GM10266 (cell line): ENCODE measurements around the gene KCNG2.

ENCODE experiments used
- DNase-seq: peaks from one replicate; pipeline ENCODE4 v3.0.0; 2012; ENCODE audit errors: extremely low spot score
- TF ChIP-seq, protein P1 (sequence below): IDR thresholded peaks from 2 replicates; pipeline ENCODE4 v1.5.1; 2012; ENCODE audit warnings: mild to moderate bottlenecking, low read depth; ENCODE audit not compliant: control insufficient read depth, insufficient read depth; ENCODE audit errors: missing control alignments

The KCNG2 gene

DNA sequence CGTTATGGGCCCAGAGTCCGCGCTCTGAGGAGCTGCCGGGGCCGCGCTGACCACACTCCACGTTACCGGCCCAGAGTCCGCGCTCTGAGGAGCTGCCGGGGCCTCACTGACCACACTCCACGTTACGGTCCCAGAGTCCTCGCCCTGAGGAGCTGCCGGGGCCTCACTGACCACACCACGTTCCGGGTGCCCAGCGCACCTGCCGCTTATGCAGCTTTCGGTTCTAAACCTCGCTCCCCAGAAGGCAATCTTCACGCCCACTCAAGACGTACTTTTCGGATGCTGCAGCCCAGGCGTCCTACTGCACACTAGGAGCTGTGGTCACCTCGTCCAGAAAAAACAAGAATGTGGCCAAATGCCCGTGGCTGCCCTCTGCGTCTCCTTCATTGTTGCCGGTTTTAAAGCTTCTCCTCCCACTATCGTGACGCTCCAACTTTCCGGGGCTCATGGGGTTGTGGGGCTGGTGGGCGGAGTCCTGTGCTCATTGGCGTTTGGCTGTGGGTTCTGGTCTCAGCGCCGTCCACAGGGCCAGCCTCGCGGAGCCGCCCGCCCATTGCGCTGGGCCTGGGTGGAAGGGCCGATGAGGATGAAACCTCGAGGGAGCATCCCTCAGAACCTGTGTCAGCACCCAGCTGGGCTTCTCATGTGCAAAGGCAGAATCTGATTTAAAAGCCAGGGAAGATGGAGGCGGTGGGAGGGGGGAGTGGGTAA is 11.9 kb downstream of the KCNG2 start:
- TF ChIP-seq, protein P1, sequence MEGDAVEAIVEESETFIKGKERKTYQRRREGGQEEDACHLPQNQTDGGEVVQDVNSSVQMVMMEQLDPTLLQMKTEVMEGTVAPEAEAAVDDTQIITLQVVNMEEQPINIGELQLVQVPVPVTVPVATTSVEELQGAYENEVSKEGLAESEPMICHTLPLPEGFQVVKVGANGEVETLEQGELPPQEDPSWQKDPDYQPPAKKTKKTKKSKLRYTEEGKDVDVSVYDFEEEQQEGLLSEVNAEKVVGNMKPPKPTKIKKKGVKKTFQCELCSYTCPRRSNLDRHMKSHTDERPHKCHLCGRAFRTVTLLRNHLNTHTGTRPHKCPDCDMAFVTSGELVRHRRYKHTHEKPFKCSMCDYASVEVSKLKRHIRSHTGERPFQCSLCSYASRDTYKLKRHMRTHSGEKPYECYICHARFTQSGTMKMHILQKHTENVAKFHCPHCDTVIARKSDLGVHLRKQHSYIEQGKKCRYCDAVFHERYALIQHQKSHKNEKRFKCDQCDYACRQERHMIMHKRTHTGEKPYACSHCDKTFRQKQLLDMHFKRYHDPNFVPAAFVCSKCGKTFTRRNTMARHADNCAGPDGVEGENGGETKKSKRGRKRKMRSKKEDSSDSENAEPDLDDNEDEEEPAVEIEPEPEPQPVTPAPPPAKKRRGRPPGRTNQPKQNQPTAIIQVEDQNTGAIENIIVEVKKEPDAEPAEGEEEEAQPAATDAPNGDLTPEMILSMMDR, result no peak
- DNase-seq, result no peak

DNA sequence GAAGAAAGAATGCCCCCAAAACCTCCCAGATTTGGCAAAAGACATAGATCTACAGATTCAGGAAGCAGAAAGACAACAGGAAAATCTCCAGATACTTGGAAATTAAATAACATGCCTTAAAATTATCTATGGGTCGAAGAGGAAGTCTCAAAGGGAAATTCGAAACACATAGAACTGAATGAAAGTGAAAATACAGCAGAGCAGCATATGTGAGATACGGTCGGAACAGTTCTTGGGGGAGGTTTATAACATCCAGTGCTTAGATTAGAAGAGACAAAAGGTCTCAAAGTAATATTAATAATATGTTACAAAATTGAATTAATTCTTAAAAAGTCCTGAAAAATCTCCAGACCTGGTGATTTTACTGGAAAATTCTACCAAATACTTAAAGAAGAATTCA is 14.3 kb downstream of the KCNG2 start:
- TF ChIP-seq, protein P1, result no peak
- DNase-seq, result no peak

DNA sequence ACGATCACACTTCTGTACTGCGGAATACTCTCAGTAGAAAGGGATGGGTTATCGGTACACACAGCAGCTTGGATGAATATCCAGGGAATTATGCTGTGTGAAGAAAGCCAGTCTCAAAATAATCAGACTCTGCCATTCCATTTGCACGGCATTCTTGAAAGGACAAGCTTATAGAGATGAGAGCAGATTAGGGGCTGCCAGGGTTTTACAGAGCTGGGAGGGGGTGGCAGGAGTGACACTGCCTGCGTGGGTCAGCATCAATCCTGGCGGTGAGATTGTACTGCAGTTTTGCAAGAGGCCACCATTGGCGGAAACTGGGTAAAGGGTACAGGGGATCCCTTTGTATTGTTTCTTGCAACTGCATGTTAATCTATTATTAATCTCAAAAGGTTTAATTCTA is 16.6 kb downstream of the KCNG2 start:
- DNase-seq, result no peak
- TF ChIP-seq, protein P1, result no peak

DNA sequence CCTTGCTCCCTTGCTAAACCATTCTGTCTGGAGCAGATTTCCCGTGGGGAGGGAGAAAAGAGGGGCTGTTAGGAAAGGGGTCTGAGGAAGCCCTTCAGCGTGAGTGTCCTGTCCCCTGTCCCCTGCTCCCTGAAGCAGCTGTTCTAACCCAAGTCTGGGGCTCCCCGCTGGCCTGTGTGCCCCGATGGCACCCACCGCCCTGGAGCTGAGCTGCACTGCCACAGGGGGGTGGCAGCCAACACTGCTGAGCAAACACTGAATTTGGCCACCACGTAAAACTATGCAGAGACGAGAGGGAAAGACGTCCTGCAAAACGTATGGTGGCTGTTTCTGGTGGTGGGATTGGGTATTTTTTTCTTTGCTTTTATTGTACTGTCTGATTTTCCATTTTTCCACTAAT is 17.9 kb downstream of the KCNG2 start:
- TF ChIP-seq, protein P1, result no peak
- no peak for DNase-seq

DNA sequence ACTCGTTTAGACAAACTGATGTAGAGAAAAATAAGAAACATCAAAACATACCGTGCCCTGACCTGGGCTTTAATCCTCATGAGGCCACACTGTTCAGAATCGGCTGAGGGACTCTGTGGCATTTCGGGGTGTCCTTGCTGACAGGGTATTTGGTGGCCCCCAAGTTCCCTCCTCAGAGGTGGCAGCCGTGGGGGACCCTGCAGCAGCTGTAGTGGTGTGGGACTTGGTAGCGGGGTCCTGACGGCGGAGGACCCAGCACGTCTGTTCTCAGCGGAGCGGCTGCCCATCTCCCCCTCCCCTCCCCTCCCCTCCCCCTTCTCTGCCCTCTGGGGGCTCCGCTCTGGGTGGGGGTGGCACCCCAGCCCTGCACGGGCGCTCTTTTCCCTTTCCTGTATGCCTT is 18.4 kb downstream of the KCNG2 start:
- TF ChIP-seq, protein P1, result no peak
- DNase-seq, result no peak

DNA sequence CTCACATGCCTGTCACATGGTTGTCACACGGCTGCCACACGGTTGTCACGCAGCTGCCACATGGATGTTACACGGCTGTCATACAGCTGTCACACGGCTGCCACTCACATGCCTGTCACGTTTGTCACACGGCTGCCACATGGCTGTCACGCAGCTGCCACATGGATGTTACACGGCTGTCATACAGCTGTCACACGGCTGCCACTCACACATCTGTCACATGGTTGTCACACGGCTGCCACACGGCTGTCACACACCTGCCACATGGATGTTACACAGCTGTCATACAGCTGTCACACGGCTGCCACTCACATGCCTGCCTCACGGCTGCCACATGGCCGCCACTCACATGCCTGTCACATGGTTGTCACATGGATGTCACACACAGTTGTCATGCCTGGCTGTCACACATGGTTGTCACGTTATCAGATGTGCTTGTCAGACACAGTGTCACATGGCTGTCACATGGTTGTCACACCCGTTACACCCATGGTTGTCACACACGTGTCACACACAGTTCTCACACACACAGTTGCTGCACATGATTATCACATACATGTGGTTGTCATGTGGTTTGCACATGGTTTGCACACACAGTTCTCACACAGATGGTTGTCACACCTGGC is 19.4 kb downstream of the KCNG2 start:
- TF ChIP-seq, protein P1, result no peak
- DNase-seq, result no peak

DNA sequence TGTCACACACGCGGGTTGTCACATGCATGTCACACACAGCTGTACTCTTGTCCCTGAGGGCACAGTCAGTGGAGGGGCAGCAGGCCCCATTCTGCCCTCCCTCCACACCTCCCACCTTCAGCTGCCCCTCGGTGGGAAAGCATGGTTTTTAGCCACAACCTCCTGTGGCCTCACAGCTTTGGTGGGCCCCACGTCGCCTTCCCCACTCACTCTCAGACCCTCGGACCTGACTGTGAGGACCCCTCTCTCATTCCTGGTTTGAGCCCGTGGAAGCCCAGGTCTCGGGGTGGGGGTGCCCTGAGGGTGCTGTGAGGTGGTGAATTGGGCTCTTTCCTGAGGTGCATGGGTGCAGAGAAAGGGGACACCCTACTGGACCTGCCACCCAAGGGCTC is 19.9 kb downstream of the KCNG2 start:
- DNase-seq, result no peak
- TF ChIP-seq, protein P1, result no peak
